ENCODE measurements around the gene KLK7.

KLK7 gene

DNA sequence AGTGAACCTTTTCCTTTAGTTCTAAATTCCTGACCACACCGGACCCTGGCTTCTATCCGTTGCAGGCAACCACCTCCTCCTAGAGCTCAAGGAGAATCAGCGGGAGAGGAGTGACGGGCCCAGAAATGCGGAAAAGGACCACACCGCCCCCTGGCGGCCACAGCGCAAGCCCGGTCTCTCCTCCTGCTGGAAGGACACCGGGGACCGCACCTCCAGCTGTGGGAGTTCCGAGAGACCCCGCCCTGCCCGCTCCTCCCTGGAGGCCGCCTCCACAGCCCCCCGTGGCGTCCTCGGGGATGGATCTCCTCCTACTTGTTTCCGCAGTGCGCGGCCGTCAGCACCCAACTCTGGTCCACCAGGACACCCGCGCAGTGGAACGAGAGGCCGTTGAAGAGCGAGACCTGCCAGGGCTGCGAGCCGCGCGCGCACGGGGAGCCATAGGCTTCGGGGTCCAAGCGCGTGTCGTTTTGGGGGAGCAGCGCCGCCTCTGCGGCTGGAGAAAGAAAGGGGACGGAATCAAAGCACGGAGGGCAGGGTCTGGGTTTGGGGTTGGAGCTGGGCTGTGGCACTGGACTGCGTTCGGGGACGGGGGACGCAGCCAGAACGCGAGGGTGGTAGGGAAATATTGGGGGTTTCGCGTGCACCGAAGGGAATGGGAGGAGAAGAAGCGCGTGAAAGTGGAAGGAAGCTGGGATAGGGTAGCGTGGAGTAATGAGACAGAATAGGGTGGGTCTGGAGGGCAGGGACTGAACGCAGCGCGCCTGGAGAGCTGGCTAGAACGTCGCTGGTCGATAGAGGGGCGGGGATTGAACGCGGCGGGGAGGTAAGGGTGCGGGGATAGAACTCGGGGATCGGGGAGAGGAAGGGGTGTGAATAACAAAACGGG is 33.3 kb upstream of the KLK7 start:
- H3K27me3 ChIP-seq (ENCODE audit: insufficient read depth, low read length, poor library complexity) = no peaks in the 10 kb centered on the region
- H3K4me1 ChIP-seq (ENCODE audit: insufficient read depth, low read length) = no peaks in the 10 kb centered on the region
- H3K9ac ChIP-seq (ENCODE audit: low read depth, low read length) = no peak overlapping the region
- ATAC-seq (ENCODE audit: insufficient read depth, low read depth) (peak; percentile 68), DNase-seq (peak; percentile 52)
- TF ChIP-seq, protein P1, sequence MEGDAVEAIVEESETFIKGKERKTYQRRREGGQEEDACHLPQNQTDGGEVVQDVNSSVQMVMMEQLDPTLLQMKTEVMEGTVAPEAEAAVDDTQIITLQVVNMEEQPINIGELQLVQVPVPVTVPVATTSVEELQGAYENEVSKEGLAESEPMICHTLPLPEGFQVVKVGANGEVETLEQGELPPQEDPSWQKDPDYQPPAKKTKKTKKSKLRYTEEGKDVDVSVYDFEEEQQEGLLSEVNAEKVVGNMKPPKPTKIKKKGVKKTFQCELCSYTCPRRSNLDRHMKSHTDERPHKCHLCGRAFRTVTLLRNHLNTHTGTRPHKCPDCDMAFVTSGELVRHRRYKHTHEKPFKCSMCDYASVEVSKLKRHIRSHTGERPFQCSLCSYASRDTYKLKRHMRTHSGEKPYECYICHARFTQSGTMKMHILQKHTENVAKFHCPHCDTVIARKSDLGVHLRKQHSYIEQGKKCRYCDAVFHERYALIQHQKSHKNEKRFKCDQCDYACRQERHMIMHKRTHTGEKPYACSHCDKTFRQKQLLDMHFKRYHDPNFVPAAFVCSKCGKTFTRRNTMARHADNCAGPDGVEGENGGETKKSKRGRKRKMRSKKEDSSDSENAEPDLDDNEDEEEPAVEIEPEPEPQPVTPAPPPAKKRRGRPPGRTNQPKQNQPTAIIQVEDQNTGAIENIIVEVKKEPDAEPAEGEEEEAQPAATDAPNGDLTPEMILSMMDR (IDR thresholded peaks at IDR 0.05; ENCODE audit: borderline replicate concordance, extremely low read depth, low read length, poor library complexity, severe bottlenecking) = peak; percentile 90
- TF ChIP-seq EZH2 (IDR thresholded peaks at IDR 0.05; ENCODE audit: borderline replicate concordance, low read depth, low read length, severe bottlenecking) = no peak
- H3K9me3 ChIP-seq (ENCODE audit: insufficient read depth, low read length, severe bottlenecking) = no peaks in the 10 kb centered on the region
- no peaks in the 10 kb centered on the region for H4K20me1 ChIP-seq (ENCODE audit: insufficient read depth, low read length)
- no peak overlapping the region for H3K4me3 ChIP-seq (ENCODE audit: low read depth in 1 of 2, low read length in 2 of 2)
- H3K27ac ChIP-seq (ENCODE audit: low read length) = no peak overlapping the region
- no peaks in the 10 kb centered on the region for H3K36me3 ChIP-seq (ENCODE audit: insufficient read depth, low read length)
- H2AFZ ChIP-seq (ENCODE audit: low read depth, low read length) = no peak overlapping the region
- no peak overlapping the region for H3K4me2 ChIP-seq (ENCODE audit: insufficient read depth, low read length)
- H3K79me2 ChIP-seq (ENCODE audit: insufficient read depth, low read length) = no peaks in the 10 kb centered on the region

DNA sequence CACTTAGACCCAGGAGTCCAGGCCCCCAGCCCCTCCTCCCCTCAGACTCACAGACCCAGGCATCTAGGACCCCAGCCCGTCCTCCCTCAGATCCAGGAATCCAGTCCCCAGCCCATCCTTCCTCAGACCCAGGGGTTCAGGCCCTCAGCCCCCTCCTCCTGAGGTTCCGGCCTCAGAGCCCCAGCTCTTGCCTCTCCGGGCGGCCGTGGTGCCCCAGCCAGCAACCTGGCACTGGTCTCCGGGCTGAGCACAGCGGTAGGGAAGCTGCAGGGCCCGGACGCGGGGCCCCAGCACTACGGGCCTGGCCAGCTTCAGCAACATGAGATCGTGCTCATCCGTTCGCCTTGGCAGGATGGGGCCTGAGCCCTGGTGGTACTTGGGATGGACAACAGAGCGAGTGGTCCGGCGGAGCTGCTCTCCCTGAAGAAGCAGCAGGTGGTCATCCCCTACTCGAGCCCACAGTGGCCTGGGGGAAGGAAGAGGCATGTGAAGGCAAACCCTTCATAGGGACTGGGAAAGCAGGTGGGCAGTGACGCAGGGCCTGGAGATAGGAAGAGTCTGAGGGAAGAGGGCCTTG is 32.1 kb upstream of the KLK7 start:
- Histone ChIP-seq H3K27me3 (ENCODE audit: insufficient read depth, low read length, poor library complexity) (no peaks in the 10 kb centered on the region), H3K9ac (ENCODE audit: low read depth, low read length) (no peak overlapping the region), H3K4me2 (ENCODE audit: insufficient read depth, low read length) (no peak overlapping the region), H3K4me3 (ENCODE audit: low read depth in 1 of 2, low read length in 2 of 2) (no peak overlapping the region), H3K27ac (ENCODE audit: low read length) (no peak overlapping the region), H4K20me1 (ENCODE audit: insufficient read depth, low read length) (no peaks in the 10 kb centered on the region), H3K36me3 (ENCODE audit: insufficient read depth, low read length) (no peaks in the 10 kb centered on the region), H2AFZ (ENCODE audit: low read depth, low read length) (no peak overlapping the region), H3K79me2 (ENCODE audit: insufficient read depth, low read length) (no peaks in the 10 kb centered on the region), H3K9me3 (ENCODE audit: insufficient read depth, low read length, severe bottlenecking) (no peaks in the 10 kb centered on the region), H3K4me1 (ENCODE audit: insufficient read depth, low read length) (no peaks in the 10 kb centered on the region)
- ATAC-seq (ENCODE audit: insufficient read depth, low read depth) (no peak), DNase-seq (no peak)
- TF ChIP-seq, protein P1 (IDR thresholded peaks at IDR 0.05; ENCODE audit: borderline replicate concordance, extremely low read depth, low read length, poor library complexity, severe bottlenecking) = no peak
- TF ChIP-seq EZH2 (IDR thresholded peaks at IDR 0.05; ENCODE audit: borderline replicate concordance, low read depth, low read length, severe bottlenecking) = no peak

DNA sequence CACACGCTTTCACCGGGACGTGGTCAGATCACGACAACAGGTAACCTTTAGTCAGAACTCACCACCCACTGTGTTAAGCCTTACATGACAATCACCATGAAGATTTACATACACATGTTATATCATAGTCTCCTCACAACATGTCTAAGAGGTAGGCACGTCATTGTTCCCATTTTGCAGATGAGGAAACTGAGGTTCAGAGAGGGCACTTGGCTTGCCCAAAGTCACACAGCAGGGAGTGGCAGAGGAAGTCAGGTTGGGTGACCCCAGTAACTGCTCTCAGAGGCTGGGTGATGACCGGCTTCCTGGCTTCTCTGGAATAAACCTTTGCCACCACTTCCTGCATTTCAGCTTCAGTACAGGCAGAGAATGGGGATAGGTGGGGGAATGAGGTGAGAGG is 30.5 kb upstream of the KLK7 start:
- Histone ChIP-seq H3K79me2 (ENCODE audit: insufficient read depth, low read length) (no peaks in the 10 kb centered on the region), H3K27me3 (ENCODE audit: insufficient read depth, low read length, poor library complexity) (no peaks in the 10 kb centered on the region), H3K4me1 (ENCODE audit: insufficient read depth, low read length) (no peaks in the 10 kb centered on the region), H3K9ac (ENCODE audit: low read depth, low read length) (no peak overlapping the region), H3K27ac (ENCODE audit: low read length) (no peak overlapping the region), H2AFZ (ENCODE audit: low read depth, low read length) (no peak overlapping the region), H3K9me3 (ENCODE audit: insufficient read depth, low read length, severe bottlenecking) (no peaks in the 10 kb centered on the region), H3K36me3 (ENCODE audit: insufficient read depth, low read length) (no peaks in the 10 kb centered on the region), H3K4me3 (ENCODE audit: low read depth in 1 of 2, low read length in 2 of 2) (no peak overlapping the region), H3K4me2 (ENCODE audit: insufficient read depth, low read length) (no peak overlapping the region), H4K20me1 (ENCODE audit: insufficient read depth, low read length) (no peaks in the 10 kb centered on the region)
- DNase-seq (no peak), ATAC-seq (ENCODE audit: insufficient read depth, low read depth) (no peak)
- TF ChIP-seq, protein P1 (IDR thresholded peaks at IDR 0.05; ENCODE audit: borderline replicate concordance, extremely low read depth, low read length, poor library complexity, severe bottlenecking) = no peak
- TF ChIP-seq EZH2 (IDR thresholded peaks at IDR 0.05; ENCODE audit: borderline replicate concordance, low read depth, low read length, severe bottlenecking) = no peak

Data from DND-41 (cell line).